IMR-90 (cell line): Measurements from ENCODE around the gene CRYBG2.

Source experiments
- CTCF ChIP-seq: conservative IDR thresholded peaks from 2 replicates; pipeline ENCODE4 v1.5.1; 2012; ENCODE audit warnings: mild to moderate bottlenecking, low read depth, low read length, improper control_type of control experiment
- FOS ChIP-seq: fragments of 150-350 bp; IDR thresholded peaks from 2 replicates; pipeline ENCODE4 v1.6.1; 2016; ENCODE audit warnings: low read depth, low read length
- MXI1 ChIP-seq: IDR thresholded peaks from 2 replicates; pipeline ENCODE4 v1.6.1; 2012; ENCODE audit warnings: low read depth, mild to moderate bottlenecking, low read length, moderate library complexity, borderline replicate concordance
- RAD21 ChIP-seq: IDR thresholded peaks from 2 replicates; pipeline ENCODE4 v1.6.1; 2012; ENCODE audit warnings: low read length, improper control_type of control experiment
- RFX5 ChIP-seq: IDR thresholded peaks from 2 replicates; pipeline ENCODE4 v1.8.0; 2012; ENCODE audit warnings: low read depth, mild to moderate bottlenecking, low read length, moderate library complexity

DNA sequence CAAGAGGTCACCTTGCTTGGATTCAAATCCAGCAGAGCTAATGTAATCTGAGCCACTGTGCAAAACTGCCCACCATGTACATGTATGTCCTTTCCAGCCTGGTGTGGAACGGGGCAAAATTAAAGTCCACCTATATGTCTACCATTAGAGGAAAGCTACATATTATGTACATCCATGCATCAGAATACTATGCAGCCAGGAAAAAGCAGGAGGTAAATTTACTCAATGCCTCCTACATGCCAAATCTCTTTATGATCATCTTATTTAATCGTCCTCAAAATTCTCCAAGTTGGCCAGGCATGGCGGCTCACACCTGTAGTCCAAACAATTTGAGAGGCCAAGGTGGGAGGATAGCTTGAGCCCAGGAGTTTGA, 24.9 kb upstream of the CRYBG2 start:
- TF ChIP-seq RAD21 (no peak), RFX5 (no peak), FOS (no peak), MXI1 (no peak), CTCF (no peak)
